Breast epithelium (tissue), 3 donors: ENCODE results near the gene HSPB6.

Source experiments
- POLR2A ChIP-seq: fragments of 450-650 bp; IDR thresholded peaks from one replicate; pipeline ENCODE4 v1.6.1; 2016; ENCODE audit warnings: antibody characterized with exemption, mild to moderate bottlenecking, moderate library complexity
- POLR2AphosphoS5 ChIP-seq, 3 donors: sonication (generic); formaldehyde crosslinking; IDR thresholded peaks; one replicate each; pipeline ENCODE4 v1.6.1; 2017; ENCODE audit warnings: antibody characterized with exemption in 3 of 3
- TF ChIP-seq, protein P1 (sequence below), 3 donors: fragments of 450-650 bp; IDR thresholded peaks; one replicate each; pipeline ENCODE4 v1.5.1; 2016 to 2017; ENCODE audit warnings: antibody characterized with exemption in 3 of 3, mild to moderate bottlenecking in 3 of 3, moderate library complexity in 3 of 3

DNA sequence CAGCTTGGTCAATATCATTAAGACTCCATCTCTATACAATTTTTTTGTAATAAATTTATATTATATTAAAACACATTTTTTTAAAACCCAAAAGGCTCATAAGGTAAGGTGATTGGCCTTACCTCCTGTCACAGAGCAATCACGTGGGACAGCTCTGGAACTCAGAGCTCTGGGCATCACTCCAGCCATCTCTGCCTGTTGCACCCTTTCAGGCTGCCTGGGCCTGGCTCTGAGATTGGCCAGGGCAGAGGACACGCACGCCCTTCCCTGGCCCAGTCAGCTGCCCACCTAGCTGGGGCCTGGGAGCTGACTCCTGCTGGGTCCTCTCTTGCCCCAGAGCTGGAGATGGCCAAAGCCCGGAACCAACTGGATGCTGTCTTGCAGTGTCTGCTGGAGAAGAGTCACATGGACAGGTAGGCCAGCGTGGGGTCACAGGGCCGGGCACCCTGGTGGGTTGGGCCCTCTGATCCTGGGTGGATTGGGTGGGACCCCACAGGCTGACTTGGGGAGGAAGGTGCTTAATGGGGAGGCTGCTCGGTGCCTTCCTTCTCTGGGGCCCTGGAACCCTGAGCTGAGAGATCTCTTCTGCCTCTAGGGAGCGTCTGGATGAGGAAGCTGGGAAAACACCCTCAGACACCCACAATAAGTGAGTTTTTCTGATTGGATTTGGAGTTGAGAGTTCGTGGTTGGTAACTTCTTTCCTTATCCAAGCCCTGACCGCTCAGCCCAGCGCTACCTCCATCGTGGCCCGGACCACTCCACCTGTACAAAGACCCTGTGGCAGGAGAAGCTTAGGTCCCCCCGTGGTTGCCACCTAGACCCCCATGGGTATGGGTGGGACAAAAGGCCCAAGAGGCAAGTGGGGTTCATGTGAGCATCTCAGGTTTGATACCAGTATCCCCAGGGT lies 4.7 kb downstream of the HSPB6 start:
- TF ChIP-seq, protein P1, sequence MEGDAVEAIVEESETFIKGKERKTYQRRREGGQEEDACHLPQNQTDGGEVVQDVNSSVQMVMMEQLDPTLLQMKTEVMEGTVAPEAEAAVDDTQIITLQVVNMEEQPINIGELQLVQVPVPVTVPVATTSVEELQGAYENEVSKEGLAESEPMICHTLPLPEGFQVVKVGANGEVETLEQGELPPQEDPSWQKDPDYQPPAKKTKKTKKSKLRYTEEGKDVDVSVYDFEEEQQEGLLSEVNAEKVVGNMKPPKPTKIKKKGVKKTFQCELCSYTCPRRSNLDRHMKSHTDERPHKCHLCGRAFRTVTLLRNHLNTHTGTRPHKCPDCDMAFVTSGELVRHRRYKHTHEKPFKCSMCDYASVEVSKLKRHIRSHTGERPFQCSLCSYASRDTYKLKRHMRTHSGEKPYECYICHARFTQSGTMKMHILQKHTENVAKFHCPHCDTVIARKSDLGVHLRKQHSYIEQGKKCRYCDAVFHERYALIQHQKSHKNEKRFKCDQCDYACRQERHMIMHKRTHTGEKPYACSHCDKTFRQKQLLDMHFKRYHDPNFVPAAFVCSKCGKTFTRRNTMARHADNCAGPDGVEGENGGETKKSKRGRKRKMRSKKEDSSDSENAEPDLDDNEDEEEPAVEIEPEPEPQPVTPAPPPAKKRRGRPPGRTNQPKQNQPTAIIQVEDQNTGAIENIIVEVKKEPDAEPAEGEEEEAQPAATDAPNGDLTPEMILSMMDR (IDR thresholded peaks at IDR 0.05), result no peak
- no peak for TF ChIP-seq POLR2AphosphoS5 (IDR thresholded peaks at IDR 0.05)
- TF ChIP-seq POLR2A, result no peak
